Naive B cell (primary cell): ENCODE measurements around the gene CALU. TPM values are rescaled to one million over a fixed set of nuclear protein-coding genes. Genes with fewer than 3 reads are reported as not detected.
A peak's percentile ranks its signal among the peaks of the same experiment; 100 is the strongest.

Experiments used
- ATAC-seq, 2 donors: fragments of 150-1000 bp; cut with Tn5 transposase; 2 replicates each; pipeline ENCODE4 v1.10.0; 2021; ENCODE audit warnings: low read depth in 2 of 2, mild to moderate bottlenecking in 2 of 2, moderate library complexity in 2 of 2
- DNase-seq: peaks from one replicate; pipeline ENCODE4 v3.0.0; 2022
- H3K27ac Mint-ChIP-seq, 6 donors: one replicate each; pipeline ENCODE4 v1.8.0; 2020 to 2022; ENCODE audit warnings: mild to moderate bottlenecking in 6 of 6, mixed read lengths in 6 of 6, moderate library complexity in 5 of 6, inconsistent platforms in 2 of 6
- H3K27me3 Mint-ChIP-seq, 3 donors: one replicate each; pipeline ENCODE4 v1.8.0; 2021 to 2022; ENCODE audit warnings: mixed read lengths in 3 of 3, mild to moderate bottlenecking in 1 of 3
- H3K36me3 Mint-ChIP-seq, 2 donors: one replicate each; pipeline ENCODE4 v1.8.0; 2020 to 2022; ENCODE audit warnings: mixed read lengths in 2 of 2, inconsistent platforms in 1 of 2, mild to moderate bottlenecking in 1 of 2
- H3K4me1 Mint-ChIP-seq, 3 donors: one replicate each; pipeline ENCODE4 v1.8.0; 2020 to 2022; ENCODE audit warnings: mixed read lengths in 3 of 3, inconsistent platforms in 1 of 3, mild to moderate bottlenecking in 1 of 3, moderate library complexity in 1 of 3
- H3K4me3 Mint-ChIP-seq, 8 donors: one replicate each; pipeline ENCODE4 v1.8.0; 2020 to 2022; ENCODE audit warnings: mild to moderate bottlenecking in 8 of 8, mixed read lengths in 8 of 8, moderate library complexity in 8 of 8, inconsistent platforms in 2 of 8
- H3K9me3 Mint-ChIP-seq, 7 donors: one replicate each; pipeline ENCODE4 v1.8.0; 2020 to 2022; ENCODE audit warnings: mixed read lengths in 7 of 7, mild to moderate bottlenecking in 5 of 7, inconsistent platforms in 2 of 7, moderate library complexity in 1 of 7
- polyA plus RNA-seq, 6 donors: library from polyadenylated mRNA; unstranded; fragments of 300-500 nt; fragmentation: Illumina TruSeq; gene quantifications; one replicate each; pipeline ENCODE4 v1.2.3, GENCODE V29; 2021; ENCODE audit warnings: low read depth in 6 of 6

CALU gene
- polyA plus RNA-seq, 6 donors from 2014 or later, result 19.2 to 29.6 (median 21.0) TPM

- no peaks in the 10 kb centered on the region for H3K27me3 Mint-ChIP-seq
- peaks cover 0 to 4% (median 0%) of the 10 kb centered on the region in 3 donors for H3K4me1 Mint-ChIP-seq
- no peak for ATAC-seq
- no peaks in the 10 kb centered on the region for H3K9me3 Mint-ChIP-seq
- DNase-seq, result no peak
- peak overlapping the region in 2 of 6 donors; percentile 12 to 26 for H3K27ac Mint-ChIP-seq
- H3K36me3 Mint-ChIP-seq, result peaks cover 23 to 29% of the 10 kb centered on the region in 2 donors
- H3K4me3 Mint-ChIP-seq, result no peak overlapping the region
These were observed 31.1 kb downstream of the CALU start for GRCh38 chr7:128770233-128770632.

DNA sequence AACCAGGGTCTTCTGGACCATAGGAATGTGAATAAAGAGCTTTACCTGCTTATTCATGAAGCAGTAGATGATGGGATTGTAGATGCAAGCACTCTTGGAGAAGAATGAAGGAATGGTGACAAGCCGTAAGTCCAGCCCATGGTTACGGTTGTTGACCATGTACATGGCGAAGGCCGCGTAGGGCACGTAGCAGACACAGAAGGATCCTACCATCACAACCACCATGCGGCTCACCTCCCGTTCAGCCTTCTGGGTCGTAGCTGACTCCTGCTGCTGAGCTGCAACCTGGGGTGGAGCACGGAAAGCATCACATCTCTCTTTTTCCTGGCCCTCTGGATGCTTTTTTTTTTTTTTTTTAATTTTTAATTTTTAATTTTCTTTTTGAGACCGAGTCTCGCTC, 34.4 kb downstream of the CALU start:
- ATAC-seq, result no peak
- Mint-ChIP-seq H3K4me1 (peaks cover 0 to 4% (median 0%) of the 10 kb centered on the region in 3 donors), H3K27ac (peak overlapping the region in 1 of 6 donors; percentile 29), H3K9me3 (peaks cover 4 to 18% (median 8%) of the 10 kb centered on the region in 7 donors), H3K36me3 (peaks cover 35 to 39% of the 10 kb centered on the region in 2 donors), H3K4me3 (no peak overlapping the region), H3K27me3 (peaks cover 0 to 9% (median 5%) of the 10 kb centered on the region in 3 donors)
- no peak for DNase-seq

GRCh38 chr7:128774029-128774689, 35.0 kb downstream of the CALU start:
- H3K4me3 Mint-ChIP-seq, result no peak overlapping the region
- H3K4me1 Mint-ChIP-seq, result peaks cover 0 to 4% (median 0%) of the 10 kb centered on the region in 3 donors
- H3K9me3 Mint-ChIP-seq, result peaks cover 5 to 20% (median 8%) of the 10 kb centered on the region in 7 donors
- peaks cover 33 to 34% of the 10 kb centered on the region in 2 donors for H3K36me3 Mint-ChIP-seq
- H3K27ac Mint-ChIP-seq, result peak overlapping the region in 1 of 6 donors; percentile 12
- peaks cover 0 to 10% (median 5%) of the 10 kb centered on the region in 3 donors for H3K27me3 Mint-ChIP-seq
- ATAC-seq (no peak), DNase-seq (no peak)

DNA sequence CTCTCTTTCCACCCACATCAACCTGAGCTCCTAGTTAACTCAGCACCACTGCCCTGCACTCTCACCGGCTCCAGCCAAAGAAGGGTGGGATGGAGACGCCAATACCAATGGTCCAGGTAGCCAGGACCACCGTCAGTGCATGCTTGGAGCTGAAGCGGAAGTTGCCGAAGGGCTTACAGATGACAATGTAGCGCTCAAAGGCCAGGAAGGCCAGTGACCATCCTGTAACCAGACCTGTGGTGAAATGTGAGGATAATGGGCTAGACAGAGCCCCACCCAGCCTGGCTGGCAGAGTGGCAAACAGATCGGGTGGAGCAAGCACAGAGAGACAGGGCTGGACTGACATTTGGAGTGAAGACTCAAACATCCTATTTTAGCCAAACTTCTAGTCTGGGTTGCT, 35.8 kb downstream of the CALU start:
- Mint-ChIP-seq H3K4me1 (peaks cover 0 to 4% (median 0%) of the 10 kb centered on the region in 3 donors), H3K27ac (no peak overlapping the region), H3K36me3 (peaks cover 27 to 28% of the 10 kb centered on the region in 2 donors), H3K4me3 (no peak overlapping the region), H3K27me3 (peaks cover 0 to 12% (median 5%) of the 10 kb centered on the region in 3 donors), H3K9me3 (peaks cover 5 to 20% (median 8%) of the 10 kb centered on the region in 7 donors)
- ATAC-seq (no peak), DNase-seq (no peak)

- peaks cover 27 to 28% of the 10 kb centered on the region in 2 donors for H3K36me3 Mint-ChIP-seq
- peaks cover 5 to 20% (median 8%) of the 10 kb centered on the region in 7 donors for H3K9me3 Mint-ChIP-seq
- peak within 1 kb of the TSS in 1 of 6 donors; percentile 12 for H3K27ac Mint-ChIP-seq
- peaks cover 0 to 4% (median 0%) of the 10 kb centered on the region in 3 donors for H3K4me1 Mint-ChIP-seq
- H3K4me3 Mint-ChIP-seq, result no peak within 1 kb of the TSS
- ATAC-seq (no peak), DNase-seq (no peak)
- H3K27me3 Mint-ChIP-seq, result peaks cover 0 to 12% (median 5%) of the 10 kb centered on the region in 3 donors
These were observed 36.8 kb downstream of the CALU start, which contains the start of gene OPN1SW for GRCh38 chr7:128775744-128776474. Gene OPN1SW, minus strand, starts transcription at chr7:128775794. Its CDS starts 13 bp downstream, at chr7:128775781.

DNA sequence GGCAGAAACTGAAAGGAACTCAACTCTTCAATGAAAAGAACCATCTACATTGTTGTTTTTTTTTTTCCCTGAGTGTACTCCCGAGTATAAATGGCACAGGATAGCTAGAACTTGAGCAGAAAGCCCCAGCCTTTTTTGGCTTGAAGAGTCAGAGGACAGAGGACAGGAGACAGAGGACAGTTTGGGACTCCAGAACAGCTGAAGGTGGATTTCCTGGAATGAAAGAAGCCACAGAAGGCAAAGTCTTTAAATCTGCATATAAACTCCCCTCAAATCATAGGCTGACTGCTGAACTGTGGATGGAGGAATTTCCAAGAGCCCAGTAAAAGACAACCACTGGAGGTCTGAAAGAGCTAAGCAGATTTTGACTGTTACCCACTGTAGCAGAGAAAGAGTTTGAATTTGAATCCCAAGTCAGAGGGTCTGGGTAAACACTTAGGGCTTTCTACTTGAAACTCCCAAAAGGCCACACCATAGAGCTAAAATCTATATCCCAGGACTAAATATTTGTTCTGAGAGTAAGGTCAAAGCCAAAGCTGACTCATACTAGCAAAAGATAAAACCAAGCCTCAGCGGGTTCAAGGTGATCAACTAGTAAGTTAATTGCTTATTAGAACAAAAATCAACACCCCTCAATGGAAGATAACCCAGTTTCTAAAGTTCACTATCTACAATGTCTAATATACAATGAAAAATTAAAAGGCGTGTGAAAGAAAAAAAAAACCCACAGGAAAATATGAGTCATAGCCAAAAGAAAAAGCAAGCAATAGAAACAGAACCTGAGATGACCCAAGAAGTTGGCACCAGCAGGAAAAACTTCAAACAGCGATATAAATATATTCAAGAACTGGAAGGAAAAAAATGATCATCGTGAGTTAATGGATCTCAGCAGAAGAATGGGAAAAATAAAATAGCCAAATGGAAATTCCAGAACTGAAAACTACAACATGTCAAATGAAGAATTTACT, 38.3 kb downstream of the CALU start:
- no peak for DNase-seq
- ATAC-seq, result no peak
- peaks cover 19 to 27% of the 10 kb centered on the region in 2 donors for H3K36me3 Mint-ChIP-seq
- H3K27me3 Mint-ChIP-seq, result peaks cover 0 to 12% (median 5%) of the 10 kb centered on the region in 3 donors
- peaks cover 5 to 20% (median 8%) of the 10 kb centered on the region in 7 donors for H3K9me3 Mint-ChIP-seq
- H3K4me1 Mint-ChIP-seq, result peaks cover 0 to 4% (median 0%) of the 10 kb centered on the region in 3 donors
- H3K4me3 Mint-ChIP-seq, result no peak overlapping the region
- no peak overlapping the region for H3K27ac Mint-ChIP-seq

GRCh38 chr7:128778946-128779345, 39.8 kb downstream of the CALU start:
- peaks cover 5 to 17% (median 6%) of the 10 kb centered on the region in 3 donors for H3K27me3 Mint-ChIP-seq
- H3K9me3 Mint-ChIP-seq, result peaks cover 5 to 20% (median 8%) of the 10 kb centered on the region in 7 donors
- DNase-seq (no peak), ATAC-seq (no peak)
- H3K36me3 Mint-ChIP-seq, result peaks cover 14 to 19% of the 10 kb centered on the region in 2 donors
- no peak overlapping the region for H3K4me3 Mint-ChIP-seq
- H3K4me1 Mint-ChIP-seq, result peaks cover 0 to 4% (median 0%) of the 10 kb centered on the region in 3 donors
- no peak overlapping the region for H3K27ac Mint-ChIP-seq

DNA sequence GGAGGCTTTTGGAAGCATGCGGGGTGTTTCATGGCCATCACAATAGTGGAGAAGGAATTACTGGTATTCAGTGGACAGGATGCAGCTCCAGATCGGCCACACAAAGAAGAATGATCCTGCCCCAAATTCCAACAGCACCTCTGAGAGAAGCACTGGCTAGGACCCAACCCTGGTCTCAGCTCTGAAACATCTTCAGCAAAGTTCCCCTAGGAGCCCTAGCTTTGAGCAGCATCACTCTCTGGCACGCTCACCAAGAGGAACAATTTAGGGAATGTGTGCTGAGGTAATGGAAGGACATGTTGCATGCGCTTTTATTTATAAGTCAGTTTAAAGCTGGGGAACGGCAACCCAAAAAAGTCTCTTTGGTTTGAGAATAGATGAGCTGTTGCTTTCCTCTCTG, 42.0 kb downstream of the CALU start:
- peaks cover 5 to 17% (median 6%) of the 10 kb centered on the region in 3 donors for H3K27me3 Mint-ChIP-seq
- DNase-seq (no peak), ATAC-seq (no peak)
- peak overlapping the region in 1 of 6 donors; percentile 16 for H3K27ac Mint-ChIP-seq
- H3K36me3 Mint-ChIP-seq, result peaks cover 9 to 12% of the 10 kb centered on the region in 2 donors
- H3K9me3 Mint-ChIP-seq, result peaks cover 5 to 20% (median 8%) of the 10 kb centered on the region in 7 donors
- H3K4me1 Mint-ChIP-seq, result no peaks in the 10 kb centered on the region
- no peak overlapping the region for H3K4me3 Mint-ChIP-seq

DNA sequence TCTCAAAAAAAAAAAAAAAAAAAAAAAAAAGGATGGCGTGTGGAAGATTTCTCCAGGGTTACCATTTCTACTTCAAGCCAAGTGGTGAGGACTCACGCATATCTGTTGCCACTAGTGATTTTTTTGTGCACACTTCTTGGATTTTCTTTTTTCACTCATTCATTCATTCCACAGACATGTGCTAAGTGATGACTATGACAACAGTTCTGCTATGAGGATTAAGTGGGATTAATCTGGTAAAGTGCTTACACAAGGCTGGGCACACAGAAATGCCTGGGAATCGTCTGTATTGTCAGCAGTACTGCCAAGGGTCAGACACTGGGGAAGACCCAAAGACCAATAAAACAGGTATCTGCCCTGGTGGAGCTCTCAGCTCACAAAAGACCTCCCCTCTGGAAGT, 42.7 kb downstream of the CALU start:
- Mint-ChIP-seq H3K36me3 (peaks cover 9 to 12% of the 10 kb centered on the region in 2 donors), H3K27me3 (peaks cover 0 to 17% (median 6%) of the 10 kb centered on the region in 3 donors), H3K9me3 (peaks cover 5 to 19% (median 8%) of the 10 kb centered on the region in 7 donors), H3K4me1 (no peaks in the 10 kb centered on the region), H3K27ac (no peak overlapping the region), H3K4me3 (no peak overlapping the region)
- no peak for ATAC-seq
- no peak for DNase-seq

DNA sequence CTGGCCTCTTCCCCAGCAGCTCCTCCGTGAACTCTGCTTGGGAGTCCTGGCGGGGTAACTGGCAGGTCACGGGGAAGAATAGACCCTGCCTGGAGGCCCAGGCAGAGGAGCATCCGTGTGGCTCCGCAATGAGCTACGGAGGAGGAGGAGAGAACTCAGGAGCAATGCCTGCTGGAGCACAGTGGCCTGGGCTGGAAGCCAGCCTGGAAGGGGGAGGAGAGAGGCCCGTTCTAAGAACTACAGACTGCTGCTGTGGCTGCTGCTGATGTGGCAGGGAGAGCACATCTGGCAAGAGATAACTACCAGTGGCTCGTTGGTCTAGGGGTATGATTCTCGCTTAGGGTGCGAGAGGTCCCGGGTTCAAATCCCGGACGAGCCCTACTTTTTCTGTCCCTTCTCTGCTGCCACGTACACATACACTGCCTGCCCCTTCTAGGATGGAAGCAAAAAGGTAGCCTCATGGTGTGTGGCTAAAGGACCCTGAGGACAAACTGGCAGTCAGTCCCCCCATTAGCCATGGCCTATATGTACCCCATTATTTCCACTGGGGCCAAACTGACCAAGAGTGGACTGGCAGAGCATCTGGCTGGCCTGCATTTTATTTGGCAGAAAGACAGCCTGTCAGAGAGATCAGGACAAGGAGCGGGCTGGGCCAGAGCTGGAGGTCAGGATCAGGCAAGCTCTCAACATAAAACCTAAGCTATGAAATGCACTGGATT, 44.1 kb downstream of the CALU start:
- Mint-ChIP-seq H3K27me3 (peaks cover 0 to 8% (median 6%) of the 10 kb centered on the region in 3 donors), H3K9me3 (peaks cover 0 to 4% (median 3%) of the 10 kb centered on the region in 7 donors), H3K4me1 (no peaks in the 10 kb centered on the region), H3K36me3 (peaks cover 0 to 2% of the 10 kb centered on the region in 2 donors), H3K4me3 (no peak overlapping the region), H3K27ac (peak overlapping the region in 2 of 6 donors; percentile 16 to 63)
- DNase-seq, result no peak
- no peak for ATAC-seq

- Mint-ChIP-seq H3K9me3 (peaks cover 0 to 4% (median 0%) of the 10 kb centered on the region in 7 donors), H3K27me3 (peaks cover 0 to 6% (median 5%) of the 10 kb centered on the region in 3 donors), H3K4me3 (no peak overlapping the region), H3K36me3 (no peaks in the 10 kb centered on the region), H3K27ac (no peak overlapping the region), H3K4me1 (peaks cover 5 to 8% (median 6%) of the 10 kb centered on the region in 3 donors)
- DNase-seq (no peak), ATAC-seq (no peak)
These were observed 46.6 kb downstream of the CALU start for GRCh38 chr7:128785738-128786137.
